GM19240 (cell line): Measurements from ENCODE around the gene DIAPH2.
"Not testable (repeated sequence)": the region's sequence is repeated elsewhere in the genome, so short reads cannot be mapped to it uniquely, and the experiment has no call there.

Experiments
- DNase-seq: peaks from one replicate; pipeline ENCODE4 v3.0.0; 2011; ENCODE audit warnings: low spot score; ENCODE audit not compliant: insufficient read length

Gene DIAPH2

DNA sequence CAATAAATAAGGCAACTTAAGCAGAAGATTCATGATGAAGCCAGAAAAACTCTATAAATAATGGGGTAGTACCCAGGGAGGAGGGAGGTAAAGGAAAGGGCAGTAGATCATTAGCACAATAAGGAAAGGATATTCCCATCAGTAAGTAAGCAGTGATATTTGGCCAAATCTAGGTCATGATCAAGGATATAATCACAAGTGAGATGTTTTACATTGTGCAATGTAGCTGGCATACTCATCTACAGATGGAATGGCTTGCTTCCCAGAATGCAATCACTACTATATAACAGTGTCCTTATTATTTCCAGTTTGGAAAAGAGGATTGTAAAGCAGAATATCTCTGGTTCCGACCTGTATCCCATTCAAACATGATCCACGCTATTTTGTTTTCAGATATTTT, 682.5 kb downstream of the DIAPH2 start:
- DNase-seq = no peak

DNA sequence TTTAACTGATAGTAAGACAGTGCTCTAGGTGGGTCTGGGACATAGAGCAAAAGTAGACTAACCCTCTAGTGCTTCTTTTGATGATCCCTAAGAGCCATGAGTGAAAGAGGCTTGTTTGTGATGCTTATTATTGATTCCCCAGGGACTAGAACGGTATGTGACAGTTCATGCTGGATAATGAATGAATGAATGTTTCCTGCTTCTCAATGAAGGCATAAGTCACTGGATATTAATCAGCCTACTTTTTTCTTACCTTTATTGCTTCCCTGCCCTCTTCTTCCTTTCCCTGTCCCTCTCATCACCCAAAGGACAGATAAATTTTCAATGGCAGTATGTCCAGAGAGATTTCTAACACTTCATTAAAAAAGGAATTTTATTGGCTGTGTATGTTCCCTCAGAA, 685.3 kb downstream of the DIAPH2 start:
- no peak for DNase-seq

DNA sequence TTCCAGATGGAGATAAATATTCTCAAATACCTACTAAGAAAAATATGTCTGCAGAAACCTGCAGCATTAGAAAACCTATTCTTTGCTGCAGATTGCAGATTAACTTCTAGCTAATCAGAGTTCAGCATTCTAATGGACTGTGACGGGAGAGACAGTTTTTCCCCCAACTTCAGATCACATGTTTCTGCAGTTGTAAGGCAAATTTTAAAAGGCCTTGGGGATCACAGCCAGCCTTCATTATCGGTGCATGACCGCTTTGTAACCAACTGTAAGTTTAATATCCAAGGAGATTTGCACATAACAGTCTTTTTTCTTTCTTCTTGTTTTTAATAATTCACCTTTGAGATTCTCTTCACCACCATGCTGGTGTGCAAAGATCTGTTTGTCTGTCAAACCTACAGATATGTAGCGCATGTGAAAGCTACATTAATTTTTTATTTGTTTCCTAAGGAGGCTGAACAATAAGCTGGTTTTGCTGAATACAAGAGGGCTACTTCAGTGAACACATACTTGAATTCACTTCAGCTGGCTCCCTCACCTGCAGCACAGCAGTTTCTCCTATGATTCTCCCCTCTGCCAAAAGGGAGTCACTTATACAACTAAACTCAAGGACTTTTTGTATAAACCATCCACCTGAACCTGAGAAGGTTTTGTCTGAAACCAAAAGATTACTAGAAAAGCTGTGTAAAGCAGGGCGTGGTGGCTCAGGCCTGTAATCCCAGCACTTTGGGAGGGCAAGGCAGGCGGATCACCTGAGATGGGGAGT, 687.5 kb downstream of the DIAPH2 start:
- DNase-seq = no peak

DNA sequence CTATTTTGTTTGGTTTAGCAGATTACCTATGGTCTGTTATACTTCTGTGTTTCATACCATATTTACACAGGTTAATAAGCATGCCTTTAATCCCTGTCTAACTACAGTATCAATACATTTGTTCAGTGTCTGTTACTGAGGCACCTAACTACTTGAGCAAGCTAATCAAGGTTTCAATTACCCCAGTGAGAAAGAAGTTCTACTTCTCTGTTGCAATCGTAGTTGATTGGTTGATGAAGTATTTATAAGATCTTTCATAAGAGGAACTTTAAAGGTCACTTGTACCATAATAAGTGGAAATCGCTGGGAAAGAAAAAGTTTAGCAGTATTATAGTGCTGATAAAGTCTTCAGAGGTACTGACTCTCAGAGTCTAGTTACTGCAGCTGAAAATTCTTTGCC, 689.6 kb downstream of the DIAPH2 start:
- no peak for DNase-seq

DNA sequence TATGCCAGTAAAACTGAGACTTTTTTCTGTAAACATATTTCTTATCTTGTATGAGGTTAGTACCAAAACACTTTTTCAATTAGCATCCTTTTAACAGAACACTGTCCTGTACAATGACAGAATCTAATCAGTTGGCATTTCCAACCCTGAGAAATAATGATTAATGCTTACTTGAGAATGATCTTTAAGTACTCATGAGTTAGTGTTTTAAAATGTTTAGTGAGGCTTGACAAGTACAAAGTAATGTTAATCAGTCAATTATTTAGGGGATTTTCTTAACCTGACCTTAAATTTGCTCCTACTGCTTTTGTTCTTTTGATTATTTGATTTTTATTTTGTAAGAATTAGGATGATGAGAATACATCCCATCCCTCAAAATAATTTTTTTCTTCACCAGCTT, 695.6 kb downstream of the DIAPH2 start:
- DNase-seq = no peak

DNA sequence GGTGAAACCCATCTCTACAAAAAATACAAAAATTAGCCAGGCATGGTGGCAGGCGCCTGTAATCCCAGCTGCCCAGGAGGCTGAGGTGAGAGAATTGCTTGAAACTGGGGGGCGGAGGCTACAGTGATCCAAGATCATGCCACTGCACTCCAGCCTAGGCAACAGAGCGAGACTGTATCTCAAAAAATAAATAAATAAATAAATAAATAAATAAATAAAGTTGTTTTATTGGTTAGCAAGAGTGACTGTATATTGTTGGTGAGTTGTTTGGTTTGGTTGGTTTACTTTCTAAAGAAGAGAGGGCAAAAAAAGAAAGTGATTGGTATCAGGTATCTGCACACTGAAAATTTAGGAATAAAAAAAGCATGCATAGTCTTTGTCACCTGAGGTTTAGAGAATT, 700.0 kb downstream of the DIAPH2 start:
- no peak for DNase-seq

DNA sequence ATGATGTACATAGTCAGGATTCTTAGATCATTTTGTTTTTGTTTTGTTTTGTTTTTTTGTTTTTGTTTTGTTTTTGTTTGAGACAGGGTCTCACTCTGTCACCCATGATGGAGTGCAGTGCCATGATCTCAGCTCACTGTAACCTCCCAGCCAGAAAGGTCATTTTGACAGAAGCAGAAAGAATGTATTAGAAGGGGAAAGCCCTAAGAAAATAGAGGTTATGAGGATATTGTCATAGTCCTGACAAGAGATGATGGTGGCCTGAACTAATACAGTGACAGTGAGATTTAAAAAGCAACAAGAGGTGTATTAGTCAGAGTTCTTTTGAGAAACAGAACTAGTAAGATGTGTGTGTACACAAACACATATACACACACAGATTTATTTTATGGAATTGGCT, 702.4 kb downstream of the DIAPH2 start:
- DNase-seq = no peak

DNA sequence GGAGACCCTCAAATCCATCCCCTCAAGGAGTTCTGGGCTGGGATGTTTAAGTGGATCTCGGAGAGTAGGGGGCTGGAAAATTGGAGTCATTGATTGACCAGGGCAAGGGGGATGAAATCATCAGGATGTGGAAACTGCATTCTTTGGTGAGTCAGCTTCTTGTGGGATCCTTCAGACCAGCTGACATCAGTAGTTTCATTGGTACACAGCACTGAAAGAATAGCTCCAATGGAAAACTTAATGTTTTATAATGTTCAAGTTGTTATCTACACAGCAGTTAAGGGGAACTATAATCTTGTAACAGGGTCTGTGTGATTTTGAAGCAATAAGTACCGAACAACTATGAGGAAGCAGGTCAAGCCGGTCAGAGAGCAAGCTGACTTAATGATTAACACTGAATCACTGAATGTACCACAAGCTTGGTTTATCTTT, 705.1 kb downstream of the DIAPH2 start:
- no peak for DNase-seq

DNA sequence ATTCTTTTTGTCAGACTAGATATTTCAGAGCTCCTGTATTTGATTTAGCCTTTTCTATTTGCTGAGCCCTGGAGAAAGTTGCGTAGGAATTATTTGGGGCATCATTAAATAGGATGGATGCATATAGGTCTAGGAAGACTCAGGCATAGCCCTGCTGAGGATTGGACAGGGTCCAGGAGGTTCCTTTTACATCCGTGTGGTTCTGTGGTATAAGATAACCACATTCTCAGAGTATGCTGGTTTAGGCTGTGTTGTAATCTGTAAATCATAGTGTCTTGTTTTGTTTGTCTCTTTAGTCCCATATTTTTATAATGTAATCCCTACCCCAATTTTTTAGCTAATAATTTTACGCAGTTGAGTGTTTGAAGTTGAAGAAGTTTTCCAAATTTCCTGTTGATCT, 712.7 kb downstream of the DIAPH2 start:
- DNase-seq = no peak

DNA sequence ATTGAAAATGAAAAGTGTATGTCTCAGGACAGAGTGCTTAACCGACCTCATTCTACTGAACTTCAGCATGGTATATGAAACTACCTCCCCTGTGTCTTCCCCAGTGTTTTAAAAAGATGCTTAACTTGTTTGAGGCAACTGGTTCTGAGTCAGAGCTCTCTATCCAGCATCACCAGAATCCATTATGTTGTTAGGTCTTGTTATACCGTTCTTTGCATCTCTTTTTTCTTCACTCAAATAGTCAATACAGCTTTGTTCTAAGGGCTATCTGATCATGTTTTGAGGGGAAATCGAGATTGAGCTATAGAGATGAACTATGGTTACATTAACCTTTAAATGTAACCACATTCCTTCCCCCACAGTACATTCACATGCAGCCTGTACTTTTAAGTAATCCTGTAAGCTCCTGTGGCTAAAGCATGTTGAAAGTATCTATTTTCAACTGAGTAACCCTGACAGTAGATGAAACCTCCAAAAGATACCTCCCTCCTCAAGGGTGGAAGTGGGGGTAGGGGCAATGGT, 713.4 kb downstream of the DIAPH2 start:
- DNase-seq = no peak

DNA sequence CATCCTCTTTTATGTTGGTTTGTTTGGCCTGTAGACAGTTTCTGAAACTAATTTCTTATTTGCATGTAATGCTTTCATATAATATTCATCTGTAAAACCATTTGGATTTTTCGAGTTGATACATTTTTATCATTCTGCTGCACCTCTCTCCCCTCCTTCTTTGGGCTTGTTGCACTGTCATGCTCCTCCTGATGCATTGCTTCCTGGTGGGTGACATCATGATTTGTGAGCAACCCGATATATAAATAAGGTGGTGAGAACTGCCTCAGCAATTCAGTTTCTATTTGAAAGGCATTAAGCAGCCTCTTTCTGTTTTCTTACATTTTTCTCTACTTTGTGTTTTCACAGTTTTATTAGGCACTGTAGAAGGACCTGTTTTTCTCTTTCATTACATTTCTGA, 714.8 kb downstream of the DIAPH2 start:
- DNase-seq = no peak

DNA sequence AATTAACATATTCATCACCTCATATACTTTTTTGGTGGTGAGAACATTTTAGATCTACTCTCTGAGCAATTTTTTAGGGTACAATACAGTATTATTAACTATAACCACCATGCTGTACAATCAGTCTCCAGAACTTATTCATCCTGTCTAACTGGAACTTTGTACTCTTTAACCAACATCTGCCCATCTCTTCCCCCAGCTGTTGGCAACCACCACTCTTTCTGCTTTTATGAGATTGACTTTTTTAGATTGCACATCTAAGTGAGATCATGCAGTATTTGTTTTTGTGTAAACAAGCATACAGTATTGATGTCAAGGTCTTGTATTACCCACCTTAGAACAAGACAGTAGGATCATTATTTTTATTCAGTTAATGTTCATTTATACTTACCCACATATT, 715.9 kb downstream of the DIAPH2 start:
- no peak for DNase-seq

DNA sequence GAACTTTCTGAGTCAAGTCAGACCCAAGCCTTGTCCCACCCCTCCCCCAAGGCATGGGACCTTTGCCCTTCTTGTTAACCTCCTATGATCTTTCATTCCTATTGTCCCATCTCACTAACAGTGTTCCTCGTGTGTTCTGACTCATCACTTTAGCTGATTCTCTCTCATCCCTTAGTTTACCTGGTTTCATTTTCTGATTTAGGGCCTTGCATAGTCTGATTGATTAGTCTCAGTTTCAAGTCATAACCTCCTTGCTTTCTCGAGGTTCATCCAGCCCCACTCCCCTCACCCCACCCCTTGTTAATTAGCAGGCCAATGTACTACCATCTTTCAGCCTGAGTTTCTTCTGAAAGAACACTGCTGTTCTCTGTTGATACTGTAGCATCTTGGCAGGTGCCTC, 716.5 kb downstream of the DIAPH2 start:
- DNase-seq = no peak

DNA sequence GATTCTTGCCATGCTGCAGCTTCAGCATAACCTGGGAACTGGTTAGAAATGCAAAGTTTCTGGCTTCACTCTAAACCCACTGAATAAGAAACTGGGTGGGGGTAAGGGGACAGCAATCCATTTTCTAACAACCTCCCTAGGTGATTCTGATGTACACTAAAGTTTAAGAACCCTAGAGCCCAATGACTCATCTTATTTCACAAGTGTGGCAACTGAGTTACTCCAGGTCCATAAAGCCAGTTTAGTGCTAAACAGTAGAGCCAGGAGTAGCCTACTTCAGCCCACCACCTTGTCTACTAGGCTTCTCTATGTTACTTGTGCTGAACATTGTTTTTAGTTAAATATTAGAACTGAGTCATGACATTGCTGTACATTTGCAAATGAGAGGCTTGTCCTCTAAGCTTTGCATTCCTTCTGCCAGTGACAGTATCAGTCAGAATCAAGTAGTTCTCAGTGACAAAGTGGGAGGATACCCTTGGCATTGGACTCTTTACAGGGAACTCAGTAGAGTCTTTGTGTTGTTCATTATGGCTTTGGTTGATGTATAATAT, 717.0 kb downstream of the DIAPH2 start:
- DNase-seq = no peak

DNA sequence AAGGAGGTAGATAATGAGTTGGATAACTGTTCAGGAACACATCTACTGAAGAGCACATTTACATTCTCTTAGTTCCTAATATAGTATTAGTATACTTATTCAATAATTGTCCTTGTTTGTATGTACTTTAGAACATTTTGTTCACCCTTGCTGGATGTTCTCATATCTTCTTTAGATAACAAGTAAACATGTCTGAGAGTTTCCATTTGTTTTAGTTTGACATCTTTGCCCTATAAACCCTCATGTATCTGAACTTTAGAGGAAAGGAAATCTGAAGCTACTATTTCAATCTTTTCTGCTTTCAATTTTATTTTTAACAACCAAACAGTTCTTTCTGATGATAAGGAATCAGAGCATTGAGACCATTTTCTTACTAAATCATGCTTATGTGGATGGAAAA, 717.7 kb downstream of the DIAPH2 start:
- DNase-seq = no peak

DNA sequence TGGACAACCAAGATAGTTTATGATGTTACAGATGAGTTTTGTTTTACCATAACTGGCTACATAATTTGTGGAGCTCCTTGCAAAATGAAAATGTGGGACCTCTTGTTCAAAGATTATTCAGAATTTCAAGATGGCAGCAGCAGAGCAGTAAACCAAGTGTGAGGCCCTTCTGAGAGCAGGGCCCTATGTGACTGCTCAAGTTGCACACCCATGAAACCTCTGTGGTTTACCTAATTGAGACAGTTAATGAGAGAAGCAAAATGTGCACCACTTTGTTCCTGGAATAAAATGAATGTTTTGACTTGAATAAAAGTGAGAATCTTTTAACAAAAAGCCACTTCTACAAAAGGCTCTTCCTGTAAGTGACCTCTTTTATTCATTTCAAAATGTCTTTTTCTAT, 718.3 kb downstream of the DIAPH2 start:
- no peak for DNase-seq

DNA sequence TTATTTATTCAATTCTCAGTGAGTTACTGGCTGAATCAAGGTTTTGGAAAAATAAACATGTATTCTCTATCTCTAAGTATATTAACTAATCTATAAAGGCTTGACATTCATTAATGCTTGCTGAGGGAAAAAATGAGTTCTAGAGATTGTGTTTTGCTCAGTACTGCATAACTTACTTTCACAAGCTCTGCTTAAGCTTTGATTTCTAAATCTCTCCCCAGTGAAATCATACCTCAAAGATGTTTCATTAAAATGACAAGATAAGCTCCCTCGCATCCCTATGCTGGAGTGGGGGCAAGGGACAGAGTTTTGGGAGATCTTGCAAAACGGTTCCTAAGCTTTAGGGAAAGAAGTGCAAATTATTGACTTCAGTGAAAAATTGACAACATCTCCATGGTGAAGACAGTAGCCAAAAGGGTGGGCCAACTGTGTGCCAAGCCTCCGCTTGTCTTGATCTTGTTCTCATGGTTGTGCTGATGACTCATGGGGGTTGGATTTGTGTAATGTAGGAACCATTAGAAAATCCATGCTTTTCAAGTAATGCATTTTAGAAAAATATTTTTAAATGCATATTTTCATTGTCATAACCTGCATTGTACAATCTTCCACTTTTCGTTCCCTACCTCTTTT, 720.5 kb downstream of the DIAPH2 start:
- no peak for DNase-seq

DNA sequence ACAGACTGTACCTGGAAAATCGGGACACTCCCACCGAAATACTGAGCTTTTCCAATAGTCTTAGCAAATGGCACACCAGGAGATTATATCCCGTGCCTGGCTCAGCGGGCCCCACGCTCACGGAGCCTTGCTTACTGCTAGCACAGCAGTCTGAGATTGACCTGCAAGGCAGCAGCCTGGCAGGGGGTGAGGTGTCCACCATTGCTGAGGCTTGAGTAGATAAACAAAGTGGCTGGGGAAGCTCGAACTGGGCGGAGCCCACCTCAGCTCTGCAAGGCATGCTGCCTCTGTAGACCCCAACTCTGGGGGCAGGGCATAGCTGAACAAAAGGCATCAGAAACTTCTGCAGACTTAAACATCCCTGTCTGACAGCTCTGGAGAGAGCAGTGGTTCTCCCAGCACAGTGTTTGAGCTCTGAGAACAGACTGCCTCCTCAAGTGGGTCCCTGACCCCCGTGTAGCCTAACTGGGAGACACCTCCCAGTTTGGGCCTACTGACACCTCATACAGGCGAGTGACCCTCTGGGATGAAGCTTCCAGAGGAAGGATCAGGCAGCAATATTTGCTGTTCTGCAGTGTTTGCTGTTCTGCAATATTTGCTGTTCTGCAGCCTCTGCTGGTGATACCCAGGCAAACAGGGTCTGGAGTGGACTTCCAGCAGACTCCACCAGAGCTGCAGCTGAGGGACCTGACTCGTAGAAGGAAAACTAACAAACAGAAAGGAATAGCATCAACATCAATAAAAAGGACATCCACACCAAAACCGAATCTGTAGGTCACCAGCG, 725.2 kb downstream of the DIAPH2 start:
- DNase-seq = not testable (repeated sequence)

DNA sequence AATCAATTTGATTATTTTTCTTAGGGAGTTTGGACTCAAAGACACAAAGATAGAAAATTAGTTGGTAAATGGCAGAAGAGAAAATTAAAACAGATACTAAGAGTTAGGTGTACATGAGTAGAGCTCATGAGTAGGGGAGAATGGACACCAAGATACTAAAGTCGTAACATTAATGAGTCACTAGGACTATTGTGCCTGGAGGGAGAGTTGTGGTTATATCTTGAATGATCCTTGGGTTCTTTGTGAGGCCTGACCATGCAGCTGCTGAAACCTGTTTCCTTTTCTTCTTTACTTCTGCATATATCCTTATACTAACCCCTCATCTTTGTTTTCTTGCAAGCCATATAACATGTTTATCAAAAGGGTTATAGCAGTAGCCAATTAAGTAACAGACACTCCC, 731.8 kb downstream of the DIAPH2 start:
- no peak for DNase-seq

DNA sequence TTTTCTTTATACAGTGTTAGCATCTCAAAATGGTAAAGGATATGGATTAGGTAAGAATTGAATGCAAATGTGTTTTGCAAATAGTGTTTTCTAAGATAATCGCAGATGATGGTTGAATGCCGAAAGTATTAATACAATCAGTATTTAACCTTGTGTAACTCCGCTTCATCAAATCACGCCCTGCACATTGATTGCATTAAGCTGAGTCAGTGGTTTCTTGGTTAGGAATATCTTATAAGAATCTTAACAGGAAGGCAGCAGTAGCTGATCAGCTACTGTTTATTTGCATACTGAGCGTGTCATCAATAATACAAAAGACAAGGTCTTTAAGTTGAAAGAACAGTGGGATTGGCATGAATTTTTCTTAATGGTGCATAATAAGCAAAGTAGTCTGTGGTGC, 744.5 kb downstream of the DIAPH2 start:
- no peak for DNase-seq

DNA sequence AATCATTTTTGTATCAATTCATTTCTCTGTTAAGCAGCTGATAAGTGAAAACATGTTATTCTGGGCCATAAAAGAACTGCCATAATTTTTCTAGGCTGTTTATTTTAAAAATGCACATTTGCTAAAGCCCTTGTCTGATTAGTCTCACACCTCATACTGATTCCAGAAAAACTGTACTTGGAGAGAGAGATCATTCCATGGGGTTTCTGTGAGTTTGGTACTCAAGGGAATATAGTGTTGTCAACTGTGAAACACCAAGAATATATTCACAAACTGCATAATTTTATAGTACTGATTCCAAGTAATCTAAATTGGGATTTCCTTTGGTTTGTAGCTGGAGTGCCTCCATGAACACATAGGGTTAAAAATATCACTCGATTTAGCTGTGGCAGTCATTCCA, 746.6 kb downstream of the DIAPH2 start:
- DNase-seq = no peak

DNA sequence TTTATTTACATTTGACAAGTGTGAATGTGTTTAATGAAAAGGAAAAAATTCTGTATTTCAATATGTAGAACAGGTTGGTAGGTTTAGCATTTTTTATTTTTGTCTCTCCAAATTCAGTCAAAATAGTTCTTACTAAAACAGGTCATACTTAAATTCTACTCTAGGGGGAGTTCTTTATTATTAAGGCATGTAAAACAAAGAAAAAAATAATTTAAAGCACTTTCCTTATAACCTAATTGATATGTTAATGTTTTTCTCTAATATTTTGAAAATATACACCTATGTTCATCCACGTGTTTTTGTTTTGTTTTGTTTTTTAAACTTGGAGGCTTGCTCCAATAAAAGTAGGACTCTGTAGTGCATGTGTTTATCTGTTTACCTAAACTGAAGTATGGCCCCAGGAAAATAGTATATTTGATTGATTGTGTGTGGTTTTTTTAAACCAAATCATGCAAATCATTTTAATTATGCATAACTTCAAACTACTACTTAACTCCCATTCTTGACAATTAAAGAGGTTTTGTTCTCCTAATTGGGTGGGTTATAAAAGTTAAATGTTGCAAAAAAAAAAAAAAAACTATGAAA, 761.7 kb downstream of the DIAPH2 start:
- no peak for DNase-seq
